C1 segment of cervical spinal cord (tissue), 14 donors: ENCODE measurements around the gene TTLL10.

Source experiments
- DNase-seq, 14 donors: peaks; one replicate each; lab custom pipeline; 2025; lab: John Stamatoyannopoulos, UW

The TTLL10 gene

DNA sequence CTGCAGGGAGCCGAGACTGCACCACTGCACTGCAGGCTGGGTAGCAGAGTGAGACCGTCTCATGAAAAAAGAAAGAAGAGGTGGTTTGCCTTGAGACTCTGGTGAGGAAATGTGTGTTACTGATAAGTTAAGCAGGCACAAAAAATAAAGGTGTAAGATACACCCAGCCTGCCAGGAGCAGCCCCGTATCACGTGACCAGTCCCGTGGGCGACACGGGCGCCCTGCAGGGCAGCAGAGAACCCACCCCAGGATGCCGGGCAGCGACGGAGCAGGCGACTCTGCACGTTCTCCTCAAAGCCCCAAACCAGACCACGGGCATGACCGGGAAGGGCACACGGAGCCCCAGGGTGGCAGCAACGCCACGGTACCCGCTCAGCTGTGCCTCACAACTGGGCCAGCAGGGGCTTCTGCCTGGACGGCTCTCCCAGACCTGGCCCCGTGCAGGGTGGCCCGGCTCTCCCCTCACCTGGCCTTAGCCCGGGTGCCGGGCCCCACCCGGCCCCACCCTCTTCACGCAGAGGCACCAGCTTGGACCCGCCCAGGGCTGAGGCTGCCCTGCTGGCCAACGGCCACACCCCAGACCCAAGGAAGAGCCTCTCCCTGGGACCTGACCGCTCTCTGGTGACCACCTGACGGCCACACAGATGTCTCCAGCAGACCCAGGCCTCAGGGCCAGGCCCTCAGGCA lies 48.4 kb downstream of the TTLL10 start:
- DNase-seq: no peak

DNA sequence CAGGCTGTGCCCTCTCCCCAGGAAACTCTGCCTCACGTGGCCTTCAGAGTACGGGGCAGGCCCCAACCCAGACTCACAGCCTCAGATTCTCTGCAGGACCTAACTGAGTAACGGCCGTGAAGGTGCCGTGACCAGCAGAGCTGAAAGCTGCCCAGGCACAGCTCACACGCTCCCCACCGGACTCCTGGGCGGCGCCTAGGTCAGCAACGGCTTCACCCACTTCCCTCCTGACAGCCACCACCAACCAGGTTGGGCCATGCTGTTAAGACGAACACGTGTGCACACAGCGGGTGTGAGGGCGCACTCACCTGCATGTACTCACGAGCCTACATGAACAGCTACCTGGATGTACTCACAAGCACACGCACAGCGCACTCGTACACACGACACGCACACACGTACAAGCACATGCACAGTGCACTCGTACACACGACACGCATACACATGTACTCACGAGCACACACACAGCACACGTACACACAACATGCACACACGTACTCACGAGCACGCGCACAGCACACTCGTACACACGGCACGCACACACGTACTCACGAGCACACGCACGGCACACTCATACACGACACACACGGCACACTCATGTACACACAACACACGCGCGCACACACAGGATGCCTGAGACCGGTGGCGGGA lies 49.0 kb downstream of the TTLL10 start:
- DNase-seq: no peak

DNA sequence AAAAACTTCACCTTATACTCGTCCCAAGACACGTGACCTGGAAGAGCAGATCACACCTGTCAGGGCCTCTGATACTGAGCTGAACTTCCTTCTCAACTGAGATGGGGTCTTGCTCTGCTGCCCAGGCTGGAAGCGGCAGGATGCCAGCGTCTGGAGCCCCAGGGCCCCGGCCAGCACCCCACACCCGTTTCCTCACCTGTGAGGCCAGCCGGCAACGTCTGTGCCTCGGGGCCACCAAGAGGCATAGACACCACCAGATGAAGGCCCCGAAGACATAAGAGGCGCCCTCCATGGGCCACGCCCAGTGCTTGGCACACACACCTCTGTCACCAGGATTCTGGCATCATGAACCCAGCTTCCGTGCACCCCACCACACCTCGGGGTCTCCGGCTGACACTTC lies 49.6 kb downstream of the TTLL10 start:
- DNase-seq: no peak

DNA sequence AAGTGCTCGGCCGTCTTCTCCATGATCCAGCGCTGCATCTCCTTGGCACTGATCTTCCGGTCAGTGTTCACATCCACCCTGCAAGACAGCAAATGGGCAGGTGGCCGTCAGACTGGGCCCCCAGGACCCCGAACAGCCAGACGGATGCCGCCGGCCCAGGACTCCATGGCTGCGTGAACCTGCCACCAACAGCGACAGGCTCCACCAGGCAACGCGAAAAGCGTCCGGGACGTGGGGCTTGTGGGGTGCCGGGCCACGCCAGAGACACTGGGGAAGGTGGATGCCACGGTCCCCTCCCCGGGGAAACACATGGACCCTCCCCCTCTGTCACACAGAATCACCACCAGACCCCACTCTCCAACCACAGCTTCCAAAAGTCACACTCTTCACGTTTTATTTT lies 50.2 kb downstream of the TTLL10 start:
- DNase-seq: no peak

DNA sequence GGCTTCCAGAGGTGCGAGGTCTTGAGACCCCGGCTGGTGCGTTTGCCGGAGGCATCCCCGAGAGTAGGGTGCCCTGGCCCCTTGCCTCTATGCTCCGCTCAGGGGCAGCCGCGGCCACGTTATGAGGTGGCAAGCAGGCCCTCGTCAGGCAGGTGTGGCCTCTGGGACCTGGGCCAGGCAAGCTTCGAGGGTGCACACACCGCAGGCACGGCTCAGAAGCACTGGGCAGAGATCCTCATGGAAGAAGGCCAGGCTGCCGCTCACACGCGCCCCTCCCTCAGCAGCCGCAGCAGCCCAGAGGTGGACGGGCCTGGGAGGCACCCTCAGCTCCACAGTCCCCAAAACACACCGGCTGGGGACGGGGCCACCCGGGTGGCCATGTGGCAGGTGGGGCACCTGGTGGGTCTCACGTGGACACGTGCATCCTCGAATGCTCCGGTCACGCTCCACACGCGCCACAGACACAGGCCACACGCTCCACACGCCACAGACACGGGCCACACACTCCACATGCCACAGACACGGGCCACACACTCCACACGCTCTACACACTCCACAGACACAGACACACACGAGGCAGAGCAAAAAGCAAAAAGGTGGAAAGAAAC lies 51.7 kb downstream of the TTLL10 start:
- DNase-seq: no peak

DNA sequence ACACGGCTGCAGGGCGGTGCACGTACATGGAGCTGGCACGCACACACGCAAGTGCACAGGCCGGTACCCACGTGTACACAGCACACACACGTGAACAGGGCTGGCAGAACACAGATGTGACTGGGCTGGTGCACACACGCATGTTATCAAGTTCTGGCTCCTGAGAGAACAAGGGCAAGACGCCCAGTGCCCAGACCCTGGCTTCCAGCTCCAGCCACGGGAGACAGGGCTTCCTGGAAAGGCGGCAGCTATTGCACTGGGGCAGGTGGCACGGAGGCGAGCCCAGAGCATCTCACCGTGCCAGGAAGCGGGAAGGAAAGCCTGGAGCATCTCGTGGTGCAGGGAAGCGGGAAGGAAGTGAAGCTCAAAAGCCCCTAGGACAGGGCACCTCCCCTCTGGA lies 52.2 kb downstream of the TTLL10 start:
- peak in 1 of 14 donors; percentile 80 for DNase-seq

DNA sequence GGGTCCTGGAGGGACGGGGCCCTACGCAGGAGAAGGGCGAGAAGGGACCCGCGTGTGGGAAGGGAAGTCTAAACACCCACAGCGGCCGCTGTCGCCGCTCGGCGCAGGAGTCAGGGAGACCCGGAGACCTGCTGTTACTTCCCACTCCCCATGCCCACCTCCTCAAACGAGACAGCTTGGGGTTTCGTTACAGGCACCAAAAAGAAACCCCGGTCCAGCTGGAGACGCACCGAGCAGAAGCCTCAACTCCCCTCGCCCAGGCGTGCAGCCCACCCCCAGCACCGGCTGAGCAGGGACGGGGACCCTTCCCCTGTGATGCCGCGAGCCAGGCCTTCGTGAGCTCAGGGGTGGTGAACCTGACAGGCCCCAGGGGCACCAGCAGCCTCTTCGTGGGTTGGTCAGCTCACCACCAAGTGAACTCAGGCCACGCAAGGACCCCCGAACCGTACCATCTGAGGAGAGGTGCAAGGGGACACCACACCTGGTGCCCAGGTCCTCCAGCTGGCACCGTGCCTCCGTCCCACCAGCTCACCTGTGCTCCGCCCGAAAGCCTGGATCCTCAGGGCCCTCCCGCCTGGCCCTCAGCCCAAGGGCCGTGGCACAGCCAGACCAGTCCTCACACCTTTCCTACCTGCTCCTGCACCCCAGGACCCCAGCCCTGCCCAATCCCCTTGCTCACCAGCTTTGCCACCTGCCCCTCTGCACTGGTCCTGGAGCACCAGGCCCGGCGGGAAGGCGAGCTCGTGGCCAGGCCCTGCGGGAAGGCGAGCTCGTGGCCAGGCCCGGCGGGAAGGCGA lies 53.1 kb downstream of the TTLL10 start:
- DNase-seq: no peak

DNA sequence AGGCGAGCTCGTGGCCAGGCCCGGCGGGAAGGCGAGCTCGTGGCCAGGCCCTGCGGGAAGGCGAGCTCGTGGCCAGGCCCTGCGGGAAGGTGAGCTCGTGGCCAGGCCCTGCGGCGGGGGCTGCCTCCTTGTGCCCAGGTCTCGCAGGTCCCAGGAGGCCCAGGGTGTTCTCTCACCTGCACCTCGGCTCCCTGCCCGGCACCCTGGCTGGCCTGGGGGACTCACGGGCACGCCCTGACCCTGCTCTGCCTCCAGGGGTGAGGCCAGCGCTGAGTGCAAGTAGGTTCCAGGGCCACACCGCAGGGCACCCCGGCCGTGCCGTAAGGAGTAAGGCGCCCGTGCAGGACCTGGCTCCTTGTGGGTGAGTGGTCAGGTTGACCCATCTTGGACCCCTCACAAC lies 53.7 kb downstream of the TTLL10 start:
- no peak for DNase-seq

DNA sequence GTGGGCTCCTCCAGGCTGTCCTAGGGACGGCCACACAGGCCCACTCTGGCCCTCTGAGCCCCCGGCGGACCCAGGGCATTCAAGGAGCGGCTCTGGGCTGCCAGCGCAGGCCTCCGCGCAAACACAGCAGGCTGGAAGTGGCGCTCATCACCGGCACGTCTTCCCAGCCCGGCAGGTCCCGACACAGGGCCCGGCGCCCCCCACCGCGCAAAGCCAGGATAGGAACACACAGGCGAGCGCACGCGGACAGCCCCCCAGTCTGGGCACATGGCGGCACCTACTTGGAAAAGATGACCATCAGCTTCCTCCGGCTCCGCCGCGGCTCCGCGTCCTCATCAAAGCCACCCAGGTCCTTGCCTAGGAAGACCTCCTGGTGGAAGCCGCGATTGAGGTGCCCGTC lies 54.5 kb downstream of the TTLL10 start:
- no peak for DNase-seq

DNA sequence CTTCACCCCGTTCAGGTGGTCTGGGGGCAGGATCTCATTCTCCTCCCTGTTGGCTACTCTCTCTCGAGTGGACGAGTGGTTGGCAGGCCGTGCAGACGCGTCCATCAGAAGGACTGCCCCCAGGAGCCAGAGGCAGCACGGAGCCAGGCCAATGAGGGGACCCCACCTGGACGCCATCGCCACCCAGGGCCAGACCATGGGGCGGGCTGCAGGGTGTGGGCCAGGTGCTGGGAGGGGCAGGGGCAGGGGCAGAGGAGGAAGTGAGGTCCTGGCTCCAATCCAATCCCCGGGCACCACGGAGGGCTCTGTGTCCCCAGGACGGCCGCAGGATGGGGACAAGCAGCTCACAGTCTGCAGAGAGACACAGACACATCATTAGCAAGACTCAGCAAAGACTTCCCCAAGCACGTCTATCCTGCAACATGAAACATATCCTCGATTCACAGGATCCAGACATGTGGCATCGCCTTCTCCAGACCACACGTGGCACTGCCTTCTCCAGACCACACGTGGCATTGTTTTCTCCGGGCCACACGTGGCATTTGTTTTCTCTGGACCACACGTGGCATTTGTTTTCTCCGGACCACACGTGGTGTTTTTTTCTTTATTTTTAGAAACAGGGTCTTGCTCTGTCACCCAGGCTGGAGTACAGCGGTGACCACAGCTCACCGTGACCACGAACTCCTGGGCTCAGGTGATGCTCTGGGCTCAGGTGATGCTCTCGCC lies 55.1 kb downstream of the TTLL10 start:
- no peak for DNase-seq

DNA sequence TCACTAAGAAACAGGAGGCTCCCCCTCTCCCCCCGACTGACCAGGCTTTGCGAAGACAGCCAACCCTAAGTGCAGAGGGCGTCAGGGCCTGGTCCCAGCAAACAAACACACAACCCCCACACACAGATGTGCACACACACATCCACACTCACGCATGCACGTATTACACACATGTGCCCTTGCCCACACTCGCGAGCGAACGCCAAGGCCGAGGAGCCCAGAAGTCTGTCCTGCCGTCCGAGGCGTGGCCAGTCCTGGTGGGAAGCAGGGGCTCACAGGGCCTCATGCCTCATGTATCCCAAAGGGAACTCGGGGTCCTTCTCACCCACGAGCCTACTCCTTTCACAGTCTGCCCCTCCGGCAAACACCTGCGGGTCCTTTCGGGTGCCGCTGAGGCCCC lies 56.1 kb downstream of the TTLL10 start:
- DNase-seq: no peak

DNA sequence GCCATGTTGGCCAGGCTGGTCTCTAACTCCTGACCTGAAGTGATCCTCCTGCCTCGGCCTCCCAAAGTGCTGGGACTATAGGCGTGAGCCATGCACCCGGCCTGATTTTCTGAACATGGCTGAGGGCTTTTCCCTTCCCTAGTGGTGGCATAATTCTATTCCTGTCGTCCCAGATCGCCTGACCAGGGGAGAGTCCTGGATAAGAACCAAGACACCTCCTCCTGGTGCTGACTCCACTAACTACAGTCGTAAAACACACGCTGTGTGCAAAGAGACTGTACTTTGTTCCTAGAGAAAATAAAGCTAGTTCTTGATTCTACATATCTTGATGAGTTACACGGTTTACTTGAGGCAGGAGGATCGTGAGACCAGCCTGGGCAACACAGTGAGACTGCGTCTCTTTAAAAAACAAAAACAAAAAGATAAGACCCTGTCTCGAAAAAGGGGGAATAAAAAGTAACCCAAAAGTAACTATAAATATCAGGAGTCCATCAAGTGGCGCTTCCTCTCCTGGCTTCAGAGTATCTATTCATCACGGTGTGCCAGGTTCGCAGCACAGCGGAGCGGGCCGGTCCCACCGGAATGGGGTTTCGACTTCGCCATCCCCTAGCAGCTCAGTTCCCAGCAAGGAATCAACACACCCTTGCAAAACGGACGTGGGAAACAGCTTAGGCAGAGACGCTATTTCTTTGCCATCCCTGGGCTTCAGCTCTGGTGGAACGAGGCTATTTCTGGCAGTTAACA lies 57.1 kb downstream of the TTLL10 start:
- DNase-seq: no peak

DNA sequence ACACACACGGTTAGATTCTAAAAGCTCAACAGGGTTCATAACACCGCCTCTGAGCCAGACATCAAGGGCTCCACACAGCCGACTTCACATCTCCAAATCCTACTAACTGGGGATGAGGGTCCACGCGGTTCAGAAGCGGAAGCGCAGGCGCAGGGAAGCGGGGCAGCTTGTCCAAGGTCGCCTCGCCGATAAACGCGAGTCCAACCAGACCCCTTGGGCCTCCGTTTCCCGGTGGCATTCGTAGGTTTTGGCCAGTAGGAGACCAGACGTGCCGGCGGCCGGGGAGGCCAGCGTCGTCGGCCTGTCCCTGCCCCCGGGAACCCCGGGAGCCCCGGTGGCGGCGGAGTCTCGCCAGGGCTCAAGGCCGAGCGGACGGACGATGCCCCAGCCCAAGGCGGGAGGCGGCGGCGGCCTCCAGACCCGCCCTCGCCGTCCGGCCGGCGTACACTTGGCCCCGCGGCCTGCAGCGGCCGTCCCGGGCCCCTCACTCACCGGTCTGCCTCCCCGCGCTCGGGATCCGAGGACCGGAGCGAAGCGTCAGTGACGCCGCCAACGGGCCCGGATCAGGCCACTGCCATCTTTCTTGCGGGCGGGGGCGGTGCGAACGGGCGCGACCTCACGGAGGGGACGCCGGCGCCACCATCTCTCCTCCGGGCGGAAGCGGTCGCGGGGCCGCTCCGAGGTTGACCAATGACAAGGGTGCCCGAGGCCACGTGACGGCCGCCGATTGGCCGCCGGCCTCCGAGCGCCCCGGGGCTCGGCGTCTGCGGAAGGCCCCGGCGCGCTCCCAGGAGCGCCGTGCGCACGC lies 57.9 kb downstream of the TTLL10 start, which contains the start of gene SDF4:
SDF4 (minus strand) TSS at position 602 of the 808 bp plus-strand sequence. CDS start 3,229 bp downstream, outside the sequence.
- DNase-seq: peak; percentile 56 to 97 (median 91)

DNA sequence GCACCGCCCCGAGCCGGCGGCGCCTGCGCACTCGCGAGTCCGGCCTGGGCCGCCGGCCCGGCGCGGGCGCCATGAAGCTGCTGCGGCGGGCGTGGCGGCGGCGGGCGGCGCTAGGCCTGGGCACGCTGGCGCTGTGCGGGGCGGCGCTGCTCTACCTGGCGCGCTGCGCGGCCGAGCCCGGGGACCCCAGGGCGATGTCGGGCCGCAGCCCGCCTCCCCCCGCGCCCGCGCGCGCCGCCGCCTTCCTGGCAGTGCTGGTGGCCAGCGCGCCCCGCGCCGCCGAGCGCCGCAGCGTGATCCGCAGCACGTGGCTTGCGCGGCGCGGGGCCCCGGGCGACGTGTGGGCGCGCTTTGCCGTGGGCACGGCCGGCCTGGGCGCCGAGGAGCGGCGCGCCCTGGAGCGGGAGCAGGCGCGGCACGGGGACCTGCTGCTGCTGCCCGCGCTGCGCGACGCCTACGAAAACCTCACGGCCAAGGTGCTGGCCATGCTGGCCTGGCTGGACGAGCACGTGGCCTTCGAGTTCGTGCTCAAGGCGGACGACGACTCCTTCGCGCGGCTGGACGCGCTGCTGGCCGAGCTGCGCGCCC lies 58.6 kb downstream of the TTLL10 start, which contains the start of gene B3GALT6:
B3GALT6 (plus strand) TSS at position 30 of the 588 bp plus-strand sequence; CDS start at position 72, 42 bp downstream.
- DNase-seq: peak in 1 of 14 donors; percentile 39

DNA sequence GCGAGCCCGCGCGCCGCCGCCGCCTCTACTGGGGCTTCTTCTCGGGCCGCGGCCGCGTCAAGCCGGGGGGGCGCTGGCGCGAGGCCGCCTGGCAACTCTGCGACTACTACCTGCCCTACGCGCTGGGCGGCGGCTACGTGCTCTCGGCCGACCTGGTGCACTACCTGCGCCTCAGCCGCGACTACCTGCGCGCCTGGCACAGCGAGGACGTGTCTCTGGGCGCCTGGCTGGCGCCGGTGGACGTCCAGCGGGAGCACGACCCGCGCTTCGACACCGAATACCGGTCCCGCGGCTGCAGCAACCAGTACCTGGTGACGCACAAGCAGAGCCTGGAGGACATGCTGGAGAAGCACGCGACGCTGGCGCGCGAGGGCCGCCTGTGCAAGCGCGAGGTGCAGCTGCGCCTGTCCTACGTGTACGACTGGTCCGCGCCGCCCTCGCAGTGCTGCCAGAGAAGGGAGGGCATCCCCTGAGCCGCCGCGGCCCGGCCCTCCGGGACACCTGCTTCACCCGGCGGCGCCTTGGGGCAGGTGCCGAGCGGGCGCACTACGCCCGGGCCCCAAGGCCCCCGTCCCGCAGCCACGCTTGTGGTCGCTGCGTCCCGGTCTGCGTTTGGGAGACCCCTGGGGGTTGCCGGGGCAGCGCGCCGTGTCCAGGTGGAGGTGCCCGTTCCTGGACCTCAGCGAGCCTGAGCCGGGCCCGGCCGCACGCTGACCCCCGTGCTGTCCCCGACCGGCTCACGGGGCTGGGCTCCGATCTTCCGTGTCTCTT lies 59.3 kb downstream of the TTLL10 start:
- no peak for DNase-seq

DNA sequence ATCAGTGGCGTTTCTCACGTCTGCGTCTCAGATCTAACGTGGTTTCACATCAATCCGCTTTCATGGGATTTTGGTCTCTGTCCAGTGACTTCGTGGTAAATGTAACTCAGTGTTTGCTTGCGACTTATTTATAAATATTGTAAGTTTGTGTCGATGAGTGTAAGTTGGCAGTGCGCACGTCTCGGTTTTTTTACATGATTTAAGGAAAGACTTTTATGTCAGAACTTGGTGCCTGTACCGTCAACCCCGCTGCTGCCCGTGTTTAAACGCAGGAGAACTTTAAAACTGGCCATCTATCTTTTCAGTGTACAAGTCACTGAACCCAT lies 59.9 kb downstream of the TTLL10 start:
- no peak for DNase-seq

DNA sequence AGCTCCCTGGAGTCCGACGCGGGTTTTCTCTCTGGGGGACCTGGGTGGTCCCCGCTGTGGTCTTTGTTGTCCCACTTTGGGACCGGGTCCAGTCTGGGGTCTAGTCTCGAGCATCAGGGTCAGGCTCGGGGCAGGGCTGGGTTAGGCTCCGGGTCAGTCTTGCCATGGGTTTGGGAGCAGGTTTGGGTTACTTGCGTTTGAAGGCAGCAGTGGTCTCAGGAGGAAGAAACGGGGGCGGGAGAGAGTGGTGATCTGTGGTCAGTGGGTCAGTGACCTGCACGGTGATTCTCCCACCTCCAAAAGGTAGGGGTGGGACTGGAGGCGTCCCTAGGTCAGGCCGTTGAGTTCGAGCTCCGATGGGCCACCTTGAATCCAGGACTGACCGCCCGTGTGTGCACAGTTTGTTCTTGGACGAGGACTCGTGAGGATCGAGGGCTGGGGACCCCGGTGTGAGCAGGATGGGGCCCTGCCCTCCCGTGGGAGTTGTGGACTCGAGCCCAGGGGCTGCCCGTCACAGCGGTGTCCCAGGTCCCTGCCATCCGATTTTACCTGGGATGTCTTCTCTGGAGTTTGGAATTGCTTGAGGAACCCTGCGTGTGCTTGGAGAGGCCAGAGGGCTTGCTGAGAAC lies 60.6 kb downstream of the TTLL10 start:
- DNase-seq: no peak
